B cell (primary cell): ENCODE measurements around the gene EPHB3. TPM values are rescaled to one million over a fixed set of nuclear protein-coding genes. Genes with fewer than 3 reads are reported as not detected.
"Not testable (repeated sequence)": the region's sequence is repeated elsewhere in the genome, so short reads cannot be mapped to it uniquely, and the experiment has no call there.

Experiments
- ATAC-seq: fragments of 200-7000 bp; cut with Tn5 transposase; one replicate; pipeline ENCODE4 v1.10.0; 2021; ENCODE audit warnings: low read depth, mild to moderate bottlenecking, moderate number of reproducible peaks, moderate library complexity
- CTCF ChIA-PET: fragments of 350-600 bp; sonication (Branson Sonifier 250); formaldehyde crosslinking; loops from one replicate; lab custom pipeline; 2021; ENCODE audit warnings: antibody characterized with exemption, inconsistent platforms; lab: Charles Lee
- POLR2A ChIA-PET: fragments of 350-600 bp; sonication (Branson Sonifier 250); formaldehyde crosslinking; loops from one replicate; lab custom pipeline; 2021; ENCODE audit warnings: antibody characterized with exemption; lab: Charles Lee
- DNase-seq: peaks from one replicate; pipeline ENCODE4 v3.0.0; 2013
- H2AFZ ChIP-seq: 2 replicates; pipeline ENCODE4 v1.6.1; 2012; ENCODE audit warnings: mild to moderate bottlenecking, low read depth, low read length; ENCODE audit not compliant: insufficient read depth, poor library complexity, severe bottlenecking
- H3K27ac ChIP-seq, 2 donors: 1 replicate in 1 of 2; 2 replicates in 1 of 2; pipeline ENCODE4 v1.5.1; 2012 to 2013; ENCODE audit warnings: low read length in 2 of 2, mild to moderate bottlenecking in 2 of 2, moderate library complexity in 1 of 2
- H3K27me3 ChIP-seq, 4 experiments: fragments of 200-600 bp in 1 of 4; sonication (generic) in 1 of 4; replicated peaks in 1 of 4; 1 replicate in 2 of 4; 2 replicates in 2 of 4; pipeline versions ENCODE4 v1.6.1 to v1.7.0; 2013 to 2016; ENCODE audit warnings: low read length in 3 of 4, mild to moderate bottlenecking in 2 of 4, mixed read lengths in 1 of 4, moderate library complexity in 1 of 4; ENCODE audit not compliant: insufficient read depth in 4 of 4, control insufficient read depth in 3 of 4; ENCODE audit errors: control extremely low read depth in 1 of 4
- H3K36me3 ChIP-seq, 2 experiments: replicated peaks in 1 of 2; 1 replicate in 1 of 2; 2 replicates in 1 of 2; pipeline versions ENCODE4 v1.6.1 to v1.7.1; 2013; ENCODE audit warnings: low read length in 1 of 2; ENCODE audit not compliant: insufficient read depth in 2 of 2, control insufficient read depth in 1 of 2; ENCODE audit errors: control extremely low read depth in 1 of 2, extremely low read depth in 1 of 2
- H3K4me1 ChIP-seq, 2 donors: fragments of 200-600 bp in 1 of 2; sonication (generic) in 1 of 2; 1 replicate in 1 of 2; 2 replicates in 1 of 2; pipeline versions ENCODE4 v1.5.1 to v1.6.1; 2013 to 2017; ENCODE audit warnings: low read length in 2 of 2; ENCODE audit not compliant: control insufficient read depth in 2 of 2, insufficient read depth in 2 of 2
- H3K4me2 ChIP-seq: replicated peaks from 2 replicates; pipeline ENCODE3; 2012; ENCODE audit warnings: mild to moderate bottlenecking, low read depth, low read length; ENCODE audit not compliant: poor library complexity, severe bottlenecking
- H3K4me3 ChIP-seq, 5 experiments: fragments of 200-600 bp in 1 of 5; sonication (generic) in 1 of 5; 1 replicate in 3 of 5; 2 replicates in 2 of 5; pipeline versions ENCODE4 v1.5.1 to v1.7.0; 2011 to 2016; ENCODE audit warnings: low read length in 4 of 5, mild to moderate bottlenecking in 4 of 5, low read depth in 2 of 5, control low read depth in 1 of 5, moderate library complexity in 1 of 5; ENCODE audit not compliant: insufficient read depth in 1 of 5; ENCODE audit errors: control extremely low read depth in 1 of 5, extremely low read depth in 1 of 5
- H3K79me2 ChIP-seq: fragments of 200-600 bp; sonication (generic); one replicate; pipeline ENCODE4 v1.6.0; 2016; ENCODE audit warnings: low read length; ENCODE audit not compliant: control insufficient read depth, insufficient read depth
- H3K9ac ChIP-seq: fragments of 200-600 bp; sonication (generic); 2 replicates; pipeline ENCODE4 v1.6.1; 2017; ENCODE audit warnings: mild to moderate bottlenecking, low read length, moderate library complexity
- H3K9me3 ChIP-seq, 3 donors: one replicate each; pipeline versions ENCODE4 v1.6.1 to v1.7.1; 2013; ENCODE audit warnings: low read length in 2 of 3; ENCODE audit not compliant: control insufficient read depth in 2 of 3, insufficient read depth in 1 of 3; ENCODE audit errors: control extremely low read depth in 1 of 3
- H4K20me1 ChIP-seq: 2 replicates; pipeline ENCODE4 v1.6.0; 2012; ENCODE audit warnings: mild to moderate bottlenecking, low read length; ENCODE audit not compliant: insufficient read depth, control insufficient read depth, poor library complexity, severe bottlenecking
- H3K27ac Mint-ChIP-seq: one replicate; pipeline ENCODE4 v1.8.0; 2021; ENCODE audit warnings: mixed read lengths
- H3K27me3 Mint-ChIP-seq: one replicate; pipeline ENCODE4 v1.8.0; 2021; ENCODE audit warnings: mixed read lengths
- H3K4me1 Mint-ChIP-seq: one replicate; pipeline ENCODE4 v1.8.0; 2021; ENCODE audit warnings: mixed read lengths
- H3K4me3 Mint-ChIP-seq: one replicate; pipeline ENCODE4 v1.8.0; 2021; ENCODE audit warnings: mixed read lengths
- H3K9me3 Mint-ChIP-seq: one replicate; pipeline ENCODE4 v1.8.0; 2022; ENCODE audit warnings: mixed read lengths; ENCODE audit not compliant: insufficient read depth
- EZH2 ChIP-seq: IDR thresholded peaks from 2 replicates; pipeline ENCODE4 v1.6.1; 2012; ENCODE audit warnings: borderline replicate concordance, low read depth, mild to moderate bottlenecking, moderate library complexity, low read length; ENCODE audit not compliant: insufficient read depth, poor library complexity, severe bottlenecking
- WGBS: methylation state at CpG from one replicate; pipeline ENCODE4 v1.1.5; 2013; ENCODE audit warnings: missing lambda C conversion rate; ENCODE audit not compliant: insufficient coverage; 5-methylcytosine and 5-hydroxymethylcytosine counted together
- intact Hi-C: fragments of 100-400 bp; cut with micrococcal nuclease; formaldehyde crosslinking; loops from one replicate; pipeline ENCODE4 v1.10.0; 2022
- polyA plus RNA-seq: library from polyadenylated mRNA; depleted of rRNA; stranded (reverse); fragments of >200 nt; gene quantifications from 2 replicates; pipeline ENCODE4 v1.2.3, GENCODE V29; 2012
- total RNA-seq, 2 donors: library from RNA; stranded (reverse); fragments of 120-200 nt in 1 of 2; gene quantifications; 1 replicate in 1 of 2; 2 replicates in 1 of 2; pipeline versions ENCODE4 v1.2.3 to v1.2.4, GENCODE V29; 2013 to 2022
- TF ChIP-seq, protein P1 (sequence below): fragments of 200-600 bp; IDR thresholded peaks from one replicate; pipeline ENCODE4 v1.8.0; 2022; ENCODE audit warnings: antibody characterized with exemption, mild to moderate bottlenecking

The EPHB3 gene
- total and polyA plus RNA-seq, 2 donors (not counting 1 experiment from before 2014, with no cell fraction given): 0.06 to 0.07 TPM

DNA sequence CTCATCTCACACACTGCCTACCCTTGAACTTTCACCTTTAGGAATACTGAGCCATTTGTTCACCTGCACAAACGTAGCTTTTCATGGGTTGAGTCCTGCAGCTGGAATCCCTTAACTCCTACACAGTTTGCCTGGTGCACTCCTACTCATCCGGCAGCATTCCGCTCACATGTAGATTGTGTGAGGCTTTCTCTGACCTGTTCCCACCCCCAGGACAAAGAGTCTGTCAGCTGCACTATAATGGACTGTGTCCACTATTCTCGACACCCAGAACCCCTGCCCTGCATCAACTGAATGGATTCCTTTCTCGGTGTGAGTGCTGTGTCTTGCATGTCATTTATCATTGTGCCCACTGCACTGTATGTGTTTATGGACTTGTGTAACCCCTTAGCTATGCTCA is 54.9 kb downstream of the EPHB3 start:
- Histone ChIP-seq H3K36me3 (no peaks in the 10 kb centered on the region), H2AFZ (no peak overlapping the region), H3K4me3 (no peak overlapping the region), H3K4me1 (peaks cover 7 to 8% of the 10 kb centered on the region in 2 donors), H3K79me2 (no peaks in the 10 kb centered on the region), H3K9me3 (no peaks in the 10 kb centered on the region), H3K9ac (no peak overlapping the region), H4K20me1 (no peaks in the 10 kb centered on the region), H3K27me3 (peaks cover 0 to 18% (median 6%) of the 10 kb centered on the region in 4 experiments), H3K27ac (no peak overlapping the region), H3K4me2 (no peak overlapping the region)
- Mint-ChIP-seq H3K27me3 (peaks cover 39% of the 10 kb centered on the region), H3K4me3 (no peak overlapping the region), H3K4me1 (peaks cover 11% of the 10 kb centered on the region), H3K27ac (no peak overlapping the region), H3K9me3 (no peaks in the 10 kb centered on the region)
- ChIA-PET CTCF (no interaction called here), POLR2A (no interaction called here)
- ATAC-seq (no peak), DNase-seq (no peak)
- 96% methylated on average over 4 of the region's 5 CpGs for WGBS
- intact Hi-C loops: no loop called here
- TF ChIP-seq EZH2: no peak
- TF ChIP-seq, protein P1, sequence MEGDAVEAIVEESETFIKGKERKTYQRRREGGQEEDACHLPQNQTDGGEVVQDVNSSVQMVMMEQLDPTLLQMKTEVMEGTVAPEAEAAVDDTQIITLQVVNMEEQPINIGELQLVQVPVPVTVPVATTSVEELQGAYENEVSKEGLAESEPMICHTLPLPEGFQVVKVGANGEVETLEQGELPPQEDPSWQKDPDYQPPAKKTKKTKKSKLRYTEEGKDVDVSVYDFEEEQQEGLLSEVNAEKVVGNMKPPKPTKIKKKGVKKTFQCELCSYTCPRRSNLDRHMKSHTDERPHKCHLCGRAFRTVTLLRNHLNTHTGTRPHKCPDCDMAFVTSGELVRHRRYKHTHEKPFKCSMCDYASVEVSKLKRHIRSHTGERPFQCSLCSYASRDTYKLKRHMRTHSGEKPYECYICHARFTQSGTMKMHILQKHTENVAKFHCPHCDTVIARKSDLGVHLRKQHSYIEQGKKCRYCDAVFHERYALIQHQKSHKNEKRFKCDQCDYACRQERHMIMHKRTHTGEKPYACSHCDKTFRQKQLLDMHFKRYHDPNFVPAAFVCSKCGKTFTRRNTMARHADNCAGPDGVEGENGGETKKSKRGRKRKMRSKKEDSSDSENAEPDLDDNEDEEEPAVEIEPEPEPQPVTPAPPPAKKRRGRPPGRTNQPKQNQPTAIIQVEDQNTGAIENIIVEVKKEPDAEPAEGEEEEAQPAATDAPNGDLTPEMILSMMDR: no peak

DNA sequence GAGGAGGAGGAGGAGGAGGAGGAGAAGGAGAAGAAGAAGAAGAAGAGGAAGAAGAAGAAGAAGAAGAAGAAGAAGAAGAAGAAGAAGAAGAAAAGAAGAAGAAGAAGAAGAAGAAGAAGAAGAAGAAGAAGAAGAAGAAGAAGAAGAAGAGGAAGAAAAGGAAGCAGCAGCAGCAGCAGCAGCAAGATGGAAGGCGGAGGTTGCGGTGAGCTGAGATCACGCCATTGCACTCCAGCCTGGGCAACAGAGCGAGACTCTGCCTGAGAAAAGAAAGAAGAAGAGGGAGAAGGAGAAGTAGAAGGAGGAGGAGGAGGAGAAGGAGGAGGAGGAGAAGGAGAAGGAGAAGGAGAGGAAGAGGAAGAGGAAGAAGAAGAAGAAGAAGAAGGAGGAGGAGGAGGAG is 55.7 kb downstream of the EPHB3 start:
- H3K4me1 ChIP-seq, H3K36me3 ChIP-seq, intact Hi-C loops, DNase-seq, H3K79me2 ChIP-seq, H3K27ac ChIP-seq, H3K9me3 Mint-ChIP-seq, POLR2A ChIA-PET, H3K4me3 Mint-ChIP-seq, H3K9me3 ChIP-seq, ATAC-seq, H3K27ac Mint-ChIP-seq, H4K20me1 ChIP-seq, H3K4me2 ChIP-seq, H3K9ac ChIP-seq, H3K4me3 ChIP-seq, CTCF ChIA-PET, H2AFZ ChIP-seq: not testable (repeated sequence)
- no CpG with 5 or more reads among the region's 4 CpGs for WGBS
- peaks cover 0 to 18% (median 6%) of the 10 kb centered on the region in 4 experiments for H3K27me3 ChIP-seq
- H3K27me3 Mint-ChIP-seq: peaks cover 41% of the 10 kb centered on the region
- peaks cover 11% of the 10 kb centered on the region for H3K4me1 Mint-ChIP-seq
